Common myeloid progenitor, CD34-positive (primary cell): Measurements from ENCODE around the gene DPP10.

Experiments
- CTCF ChIA-PET: fragments of 350-600 bp; sonication (Branson Sonifier 250); formaldehyde crosslinking; loops from one replicate; lab custom pipeline; 2021; ENCODE audit warnings: antibody characterized with exemption; lab: Charles Lee
- POLR2A ChIA-PET: fragments of 350-600 bp; sonication (Branson Sonifier 250); formaldehyde crosslinking; loops from one replicate; lab custom pipeline; 2021; ENCODE audit warnings: antibody characterized with exemption; lab: Charles Lee
- DNase-seq, 3 donors: peaks; one replicate each; pipeline versions ENCODE4 v3.0.0 to v3.0.0-alpha.2; 2013
- H3K27ac ChIP-seq, 2 experiments: 1 replicate in 1 of 2; 2 replicates in 1 of 2; pipeline ENCODE4 v1.7.0; 2013; ENCODE audit warnings: inconsistent platforms in 2 of 2, low read length in 2 of 2, mild to moderate bottlenecking in 2 of 2, low read depth in 1 of 2, moderate library complexity in 1 of 2; ENCODE audit not compliant: severe bottlenecking in 2 of 2, insufficient read depth in 1 of 2, poor library complexity in 1 of 2
- H3K27me3 ChIP-seq, 5 experiments: replicated peaks in 2 of 5; 1 replicate in 3 of 5; 2 replicates in 2 of 5; pipeline versions ENCODE4 v1.6.1 to v1.7.0; 2013; ENCODE audit warnings: low read length in 4 of 5, mild to moderate bottlenecking in 2 of 5, moderate library complexity in 2 of 5, inconsistent platforms in 1 of 5; ENCODE audit not compliant: insufficient read depth in 5 of 5, control insufficient read depth in 4 of 5
- H3K36me3 ChIP-seq, 4 experiments: 1 replicate in 2 of 4; 2 replicates in 2 of 4; pipeline versions ENCODE4 v1.6.1 to v1.7.0; 2013; ENCODE audit warnings: low read length in 3 of 4, control low read depth in 1 of 4, mild to moderate bottlenecking in 1 of 4; ENCODE audit not compliant: control insufficient read depth in 4 of 4, insufficient read depth in 4 of 4
- H3K4me1 ChIP-seq, 4 experiments: 1 replicate in 3 of 4; 2 replicates in 1 of 4; pipeline versions ENCODE4 v1.6.1 to v1.7.1; 2013; ENCODE audit warnings: low read length in 3 of 4, mild to moderate bottlenecking in 3 of 4, control low read depth in 1 of 4, inconsistent platforms in 1 of 4, moderate library complexity in 1 of 4; ENCODE audit not compliant: control insufficient read depth in 4 of 4, insufficient read depth in 4 of 4; ENCODE audit errors: control extremely low read depth in 1 of 4
- H3K4me3 ChIP-seq, 7 experiments: 1 replicate in 4 of 7; 2 replicates in 3 of 7; pipeline versions ENCODE4 v1.5.1 to v1.7.0; 2013; ENCODE audit warnings: mild to moderate bottlenecking in 7 of 7, low read length in 6 of 7, moderate library complexity in 6 of 7, inconsistent platforms in 2 of 7, low read depth in 2 of 7, control low read depth in 1 of 7; ENCODE audit not compliant: insufficient read depth in 4 of 7, control insufficient read depth in 1 of 7; ENCODE audit errors: extremely low read depth in 1 of 7
- H3K9me3 ChIP-seq, 5 experiments: 1 replicate in 4 of 5; 2 replicates in 1 of 5; pipeline versions ENCODE4 v1.6.1 to v1.7.1; 2013; ENCODE audit warnings: low read length in 4 of 5, mild to moderate bottlenecking in 2 of 5, inconsistent platforms in 1 of 5, low read depth in 1 of 5, moderate library complexity in 1 of 5; ENCODE audit not compliant: control insufficient read depth in 4 of 5, insufficient read depth in 2 of 5; ENCODE audit errors: control extremely low read depth in 1 of 5
- WGBS: methylation state at CpG from one replicate; pipeline ENCODE4 v1.1.5; 2013; ENCODE audit not compliant: insufficient coverage; 5-methylcytosine and 5-hydroxymethylcytosine counted together

DPP10 gene

DNA sequence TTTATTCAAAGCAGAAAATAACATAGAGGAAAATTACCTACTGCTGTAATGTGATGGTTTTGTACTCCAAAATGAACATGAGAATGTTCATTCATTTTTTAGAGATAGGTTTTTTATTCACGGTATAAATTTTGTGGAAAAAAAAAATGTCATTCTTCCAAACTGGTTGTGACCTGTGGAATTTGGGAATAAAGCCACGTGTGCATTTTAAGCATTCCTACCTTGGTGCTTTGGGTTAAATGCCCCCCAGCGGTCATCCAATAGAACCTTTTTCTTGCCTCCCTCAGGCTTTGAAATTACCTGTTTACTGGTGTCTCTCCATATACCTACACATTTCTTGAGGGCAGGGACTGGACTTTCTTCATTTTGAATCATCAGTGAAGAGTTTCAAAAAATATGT lies 740.7 kb downstream of the DPP10 start:
- H3K27me3 ChIP-seq = no peaks in the 10 kb centered on the region
- H3K36me3 ChIP-seq = no peaks in the 10 kb centered on the region
- 40% methylated on average over 1 of the region's 3 CpGs for WGBS
- DNase-seq = no peak
- ChIA-PET CTCF (no interaction called here), POLR2A (no interaction called here)
- H3K9me3 ChIP-seq = no peaks in the 10 kb centered on the region
- no peaks in the 10 kb centered on the region for H3K4me1 ChIP-seq
- H3K27ac ChIP-seq = no peak overlapping the region
- no peak overlapping the region for H3K4me3 ChIP-seq

DNA sequence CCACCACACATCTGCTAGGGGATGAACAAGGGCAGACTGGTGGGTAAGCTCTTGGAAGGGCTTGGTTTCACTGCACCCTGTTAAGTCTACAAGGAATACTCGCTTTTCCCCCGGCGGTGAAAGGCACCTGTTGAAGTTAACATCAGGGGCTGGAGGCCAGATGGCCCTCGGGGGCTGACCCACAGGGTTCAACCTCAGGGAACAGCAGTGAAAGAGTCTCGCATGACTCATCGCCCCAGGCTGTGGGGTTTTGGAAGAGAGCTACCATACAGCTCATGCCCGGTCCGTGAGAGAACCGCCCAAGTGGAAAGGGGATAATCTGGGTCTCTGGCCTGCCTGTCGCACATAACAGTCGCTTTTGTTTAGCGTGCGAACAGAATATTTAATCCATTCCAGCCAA lies 748.0 kb downstream of the DPP10 start:
- CTCF ChIA-PET = no interaction called here
- H3K36me3 ChIP-seq = no peaks in the 10 kb centered on the region
- H3K4me3 ChIP-seq = no peak overlapping the region
- DNase-seq = no peak
- H3K9me3 ChIP-seq = no peaks in the 10 kb centered on the region
- no peak overlapping the region for H3K27ac ChIP-seq
- H3K27me3 ChIP-seq = no peaks in the 10 kb centered on the region
- POLR2A ChIA-PET = no interaction called here
- WGBS = 96% methylated on average over 11 of the region's 13 CpGs
- H3K4me1 ChIP-seq = no peaks in the 10 kb centered on the region

DNA sequence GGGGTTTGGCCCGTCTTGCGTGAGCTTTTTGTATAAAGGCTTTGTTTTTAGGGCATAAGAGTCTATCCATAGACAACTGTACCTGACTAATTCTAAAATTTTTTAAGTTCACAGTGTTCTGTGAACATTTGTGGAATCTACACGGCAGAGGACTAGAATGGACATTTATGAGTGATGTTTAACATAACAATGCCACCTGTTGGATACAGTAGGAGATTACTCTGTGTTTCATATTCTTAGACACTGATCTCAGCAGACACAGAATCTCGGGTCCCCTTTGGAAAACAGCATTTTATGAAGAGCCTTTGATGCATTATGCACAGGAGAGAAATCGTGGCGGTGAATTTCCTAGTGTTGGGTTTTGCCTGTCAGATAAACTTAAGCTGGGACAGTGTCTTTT lies 752.2 kb downstream of the DPP10 start:
- ChIA-PET POLR2A (no interaction called here), CTCF (no interaction called here)
- no peaks in the 10 kb centered on the region for H3K9me3 ChIP-seq
- WGBS = 93% methylated on average over 4 of the region's 6 CpGs
- H3K36me3 ChIP-seq = no peaks in the 10 kb centered on the region
- no peaks in the 10 kb centered on the region for H3K27me3 ChIP-seq
- H3K27ac ChIP-seq = no peak overlapping the region
- no peak overlapping the region for H3K4me3 ChIP-seq
- no peak for DNase-seq
- no peaks in the 10 kb centered on the region for H3K4me1 ChIP-seq

DNA sequence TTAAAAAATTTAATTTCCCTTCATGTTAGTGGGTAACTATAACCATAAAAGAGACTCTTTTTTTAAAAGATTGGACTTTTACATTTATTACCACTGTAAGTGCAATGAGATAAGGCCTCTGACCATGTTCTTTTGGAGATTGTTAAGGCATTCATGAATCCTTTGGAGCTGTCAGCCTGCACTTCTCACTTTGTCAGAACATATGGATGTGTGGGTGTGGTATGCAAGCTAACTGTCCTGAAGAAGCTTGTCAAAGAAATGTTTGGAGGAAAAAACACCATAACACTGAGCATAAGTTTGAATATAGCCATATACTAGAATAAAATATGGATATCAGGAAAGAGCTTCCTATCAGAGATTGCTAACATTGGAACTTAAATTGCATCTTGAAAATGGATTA lies 754.1 kb downstream of the DPP10 start:
- DNase-seq = no peak
- Histone ChIP-seq H3K36me3 (no peaks in the 10 kb centered on the region), H3K27me3 (no peaks in the 10 kb centered on the region), H3K27ac (no peak overlapping the region), H3K9me3 (no peaks in the 10 kb centered on the region), H3K4me3 (no peak overlapping the region), H3K4me1 (no peaks in the 10 kb centered on the region)
- ChIA-PET POLR2A (no interaction called here), CTCF (no interaction called here)

DNA sequence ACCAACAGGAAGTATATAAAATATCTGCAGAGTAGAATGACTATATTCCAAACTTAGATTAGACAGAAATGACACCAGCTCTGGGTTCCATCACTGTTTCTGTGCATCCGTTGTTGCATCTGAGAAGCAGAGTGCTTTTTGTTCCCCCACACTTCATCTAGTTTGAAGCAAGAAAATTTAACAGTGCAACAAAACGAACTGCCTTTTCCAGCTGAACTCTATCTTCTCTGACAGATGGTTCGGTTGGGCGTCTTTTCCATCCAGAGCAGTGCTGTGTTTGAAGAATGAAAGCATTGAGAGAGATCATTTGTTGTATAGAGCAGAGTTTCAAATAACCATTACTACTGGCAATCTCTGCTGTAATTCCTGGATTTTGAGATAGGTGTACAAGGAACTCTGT lies 757.5 kb downstream of the DPP10 start:
- Histone ChIP-seq H3K27me3 (no peaks in the 10 kb centered on the region), H3K36me3 (no peaks in the 10 kb centered on the region), H3K4me3 (no peak overlapping the region), H3K27ac (no peak overlapping the region), H3K4me1 (no peaks in the 10 kb centered on the region), H3K9me3 (no peaks in the 10 kb centered on the region)
- DNase-seq = no peak
- POLR2A ChIA-PET = no interaction called here
- WGBS = 88% methylated on average over 1 of the region's 4 CpGs
- CTCF ChIA-PET = no interaction called here

DNA sequence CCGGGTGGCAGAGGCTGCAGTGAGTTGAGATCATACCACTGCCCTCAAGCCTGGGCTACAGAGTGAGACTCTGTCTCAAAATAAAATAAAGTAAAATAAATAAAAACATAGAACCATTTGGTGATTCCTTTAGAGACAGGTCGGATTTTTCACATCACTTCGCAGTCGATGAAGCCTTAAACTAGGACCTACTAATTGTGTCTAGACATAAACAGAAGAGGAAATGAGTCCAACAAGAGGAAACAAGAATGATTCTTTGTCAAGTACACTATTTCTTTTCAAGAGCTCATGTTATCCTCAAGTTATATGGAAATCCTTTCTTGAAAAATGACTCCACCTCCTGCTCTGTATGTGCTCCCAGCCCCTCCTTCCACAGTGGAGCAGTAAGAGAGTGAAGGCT lies 758.9 kb downstream of the DPP10 start:
- Histone ChIP-seq H3K9me3 (no peaks in the 10 kb centered on the region), H3K27ac (no peak overlapping the region), H3K4me3 (no peak overlapping the region), H3K27me3 (no peaks in the 10 kb centered on the region), H3K36me3 (no peaks in the 10 kb centered on the region), H3K4me1 (no peaks in the 10 kb centered on the region)
- CTCF ChIA-PET = no interaction called here
- 94% methylated on average over 3 of the region's 4 CpGs for WGBS
- POLR2A ChIA-PET = no interaction called here
- DNase-seq = no peak

DNA sequence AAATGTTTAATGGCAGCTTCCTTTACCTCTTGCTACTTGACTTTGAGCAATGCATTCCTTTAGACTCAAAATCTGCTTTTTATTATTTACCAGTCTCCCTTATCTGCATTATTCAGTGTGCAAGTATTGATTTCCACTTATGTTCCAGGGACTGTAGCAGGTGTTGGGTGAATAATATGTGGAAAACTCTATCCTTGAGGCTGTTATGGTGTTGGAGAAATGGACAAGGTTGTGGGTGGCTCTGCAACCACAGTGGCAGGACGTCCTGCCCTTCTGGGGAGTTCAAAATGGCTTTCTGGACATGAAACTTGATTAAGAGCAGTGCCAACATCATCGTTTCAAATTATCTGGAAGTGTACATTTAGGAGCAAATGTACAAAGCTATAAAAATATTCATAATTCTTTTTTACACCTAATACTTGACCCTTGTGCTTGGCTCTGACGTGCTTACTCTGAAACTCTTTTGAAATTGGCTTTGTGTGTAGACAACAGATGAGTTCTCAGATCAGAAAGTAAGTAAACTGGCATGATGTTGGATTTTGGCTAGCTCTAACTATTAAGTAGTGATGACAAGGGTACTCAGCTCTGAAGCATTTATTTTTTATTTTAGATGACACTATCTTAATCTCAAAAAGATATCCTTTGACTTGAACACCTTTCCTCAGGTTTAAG lies 766.2 kb downstream of the DPP10 start:
- Histone ChIP-seq H3K9me3 (no peaks in the 10 kb centered on the region), H3K4me3 (no peak overlapping the region), H3K4me1 (no peaks in the 10 kb centered on the region), H3K27ac (no peak overlapping the region), H3K27me3 (no peaks in the 10 kb centered on the region), H3K36me3 (no peaks in the 10 kb centered on the region)
- WGBS = 81% methylated on average over 2 of the region's 3 CpGs
- no peak for DNase-seq
- POLR2A ChIA-PET = no interaction called here
- CTCF ChIA-PET = no interaction called here
